ENCODE results near the gene ADM2.

ADM2 gene

GRCh38 chr22:50447576-50448551 is 33.5 kb upstream of the ADM2 start:
- no peak overlapping the region for H3K4me3 ChIP-seq (ENCODE audit: low read length)
- H3F3A ChIP-seq (ENCODE audit: control insufficient read depth, insufficient read depth), result peaks cover 57% of the 10 kb centered on the region
- TF ChIP-seq EZH2phosphoT487 (IDR thresholded peaks at IDR 0.05; ENCODE audit: borderline replicate concordance, low read length) (no peak), CTCF (IDR thresholded peaks at IDR 0.05; ENCODE audit: low read depth, low read length, poor library complexity, severe bottlenecking) (no peak)
- H3K27me3 ChIP-seq (ENCODE audit: control insufficient read depth, low read length), result no peaks in the 10 kb centered on the region
- H3K27ac ChIP-seq (ENCODE audit: low read depth, low read length), result no peak overlapping the region
- peaks cover 54% of the 10 kb centered on the region for H3K4me1 ChIP-seq (ENCODE audit: control insufficient read depth, low read length)
- H3K79me2 ChIP-seq (ENCODE audit: control insufficient read depth, low read length), result peaks cover 24% of the 10 kb centered on the region
- H3K9me3 ChIP-seq (ENCODE audit: control insufficient read depth, insufficient read depth, low read length), result no peaks in the 10 kb centered on the region
- no peak overlapping the region for H3K4me2 ChIP-seq (ENCODE audit: low read length)
- peaks cover 88% of the 10 kb centered on the region for H3K36me3 ChIP-seq (ENCODE audit: control insufficient read depth, low read length)
- H4K20me1 ChIP-seq (ENCODE audit: control insufficient read depth, insufficient read depth, low read depth, low read length), result no peaks in the 10 kb centered on the region; the same call in 1 of the 2 replicates
- no peaks in the 10 kb centered on the region for H3K9me2 ChIP-seq (replicated peaks; ENCODE audit: control insufficient read depth, low read length)

- Histone ChIP-seq H3F3A (ENCODE audit: control insufficient read depth, insufficient read depth) (peaks cover 40% of the 10 kb centered on the region), H3K4me2 (ENCODE audit: low read length) (no peak overlapping the region), H3K36me3 (ENCODE audit: control insufficient read depth, low read length) (peaks cover 92% of the 10 kb centered on the region), H3K9me2 (replicated peaks; ENCODE audit: control insufficient read depth, low read length) (no peaks in the 10 kb centered on the region), H3K27me3 (ENCODE audit: control insufficient read depth, low read length) (no peaks in the 10 kb centered on the region), H3K27ac (ENCODE audit: low read depth, low read length) (peak overlapping the region; percentile 22; the same call in 1 of the 2 replicates), H3K4me1 (ENCODE audit: control insufficient read depth, low read length) (peaks cover 52% of the 10 kb centered on the region), H3K79me2 (ENCODE audit: control insufficient read depth, low read length) (peaks cover 29% of the 10 kb centered on the region), H4K20me1 (ENCODE audit: control insufficient read depth, insufficient read depth, low read depth, low read length) (no peaks in the 10 kb centered on the region), H3K9me3 (ENCODE audit: control insufficient read depth, insufficient read depth, low read length) (no peaks in the 10 kb centered on the region), H3K4me3 (ENCODE audit: low read length) (no peak overlapping the region)
- TF ChIP-seq EZH2phosphoT487 (IDR thresholded peaks at IDR 0.05; ENCODE audit: borderline replicate concordance, low read length), result no peak
- no peak for TF ChIP-seq CTCF (IDR thresholded peaks at IDR 0.05; ENCODE audit: low read depth, low read length, poor library complexity, severe bottlenecking)
Observed at GRCh38 chr22:50452649-50453048, 28.7 kb upstream of the ADM2 start.

- peaks cover 31% of the 10 kb centered on the region for H3F3A ChIP-seq (ENCODE audit: control insufficient read depth, insufficient read depth)
- H3K27me3 ChIP-seq (ENCODE audit: control insufficient read depth, low read length), result no peaks in the 10 kb centered on the region
- H3K9me2 ChIP-seq (replicated peaks; ENCODE audit: control insufficient read depth, low read length), result no peaks in the 10 kb centered on the region
- H3K27ac ChIP-seq (ENCODE audit: low read depth, low read length), result no peak overlapping the region
- no peaks in the 10 kb centered on the region for H3K9me3 ChIP-seq (ENCODE audit: control insufficient read depth, insufficient read depth, low read length)
- H3K4me1 ChIP-seq (ENCODE audit: control insufficient read depth, low read length), result peaks cover 39% of the 10 kb centered on the region
- no peak overlapping the region for H3K4me3 ChIP-seq (ENCODE audit: low read length)
- peaks cover 91% of the 10 kb centered on the region for H3K36me3 ChIP-seq (ENCODE audit: control insufficient read depth, low read length)
- peaks cover 13% of the 10 kb centered on the region for H3K79me2 ChIP-seq (ENCODE audit: control insufficient read depth, low read length)
- no peaks in the 10 kb centered on the region for H4K20me1 ChIP-seq (ENCODE audit: control insufficient read depth, insufficient read depth, low read depth, low read length)
- no peak for TF ChIP-seq CTCF (IDR thresholded peaks at IDR 0.05; ENCODE audit: low read depth, low read length, poor library complexity, severe bottlenecking)
- no peak for TF ChIP-seq EZH2phosphoT487 (IDR thresholded peaks at IDR 0.05; ENCODE audit: borderline replicate concordance, low read length)
- H3K4me2 ChIP-seq (ENCODE audit: low read length), result no peak overlapping the region
Observed at GRCh38 chr22:50454556-50455075, 26.7 kb upstream of the ADM2 start.
